M059J (cell line): ENCODE data around the gene MTA2. TPM values are rescaled to one million over a fixed set of nuclear protein-coding genes. Genes with fewer than 3 reads are reported as not detected.
"Not testable (repeated sequence)": the region's sequence is repeated elsewhere in the genome, so short reads cannot be mapped to it uniquely, and the experiment has no call there.

Experiments used
- DNase-seq: peaks from one replicate; pipeline ENCODE4 v3.0.0-alpha.2; 2012; ENCODE audit warnings: low read depth
- total RNA-seq: library from RNA; depleted of rRNA; stranded (reverse); fragments of >200 nt; shearing (Covaris generic); gene quantifications from 2 replicates; pipeline ENCODE4 v1.2.3, GENCODE V29; 2014; rRNA removed

The MTA2 gene
- 104 and 148 TPM in 2 replicates for total RNA-seq

DNA sequence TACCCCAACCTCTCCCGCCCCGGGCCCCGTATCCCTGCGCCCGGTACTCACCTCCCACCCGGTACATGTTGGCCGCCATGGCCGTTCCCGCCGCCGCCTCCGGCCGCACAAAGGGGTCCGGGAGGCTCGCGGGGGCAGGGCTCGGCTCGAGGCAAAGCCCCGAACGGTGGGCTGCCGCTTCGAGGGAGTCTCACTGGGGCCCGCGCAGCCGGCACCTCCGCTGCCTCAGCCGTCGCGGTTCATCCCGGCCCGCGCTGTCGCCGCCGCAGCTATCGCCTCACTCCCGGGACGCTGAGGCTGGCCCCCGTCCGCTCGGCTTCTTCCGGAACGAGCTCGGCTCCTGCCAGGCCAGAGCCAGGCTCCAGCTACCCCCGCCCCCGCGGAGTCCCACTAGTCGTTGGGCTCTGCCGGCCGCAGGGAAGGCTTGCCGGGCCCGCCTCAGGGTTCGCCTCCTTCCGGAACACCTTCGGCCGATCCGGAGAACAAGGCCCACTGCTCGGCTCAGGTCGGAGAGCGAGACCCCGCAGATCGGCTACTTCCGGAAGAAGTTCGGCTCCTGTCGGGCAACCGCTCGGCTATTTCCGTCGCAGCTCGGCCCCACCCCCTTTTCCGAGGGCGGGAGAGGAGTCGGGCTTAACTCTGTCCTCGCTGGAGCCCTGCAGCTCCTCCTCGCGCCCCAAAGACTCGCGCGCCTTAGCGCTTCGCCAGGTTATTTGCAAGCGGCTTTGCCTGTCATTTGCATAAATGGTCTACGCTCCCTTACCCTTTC lies at the start of gene MTA2:
Gene MTA2, minus strand, starts transcription at position 494 of the 769 bp plus-strand sequence. Its CDS starts 415 bp downstream, at position 79.
- peak; percentile 97 for DNase-seq

DNA sequence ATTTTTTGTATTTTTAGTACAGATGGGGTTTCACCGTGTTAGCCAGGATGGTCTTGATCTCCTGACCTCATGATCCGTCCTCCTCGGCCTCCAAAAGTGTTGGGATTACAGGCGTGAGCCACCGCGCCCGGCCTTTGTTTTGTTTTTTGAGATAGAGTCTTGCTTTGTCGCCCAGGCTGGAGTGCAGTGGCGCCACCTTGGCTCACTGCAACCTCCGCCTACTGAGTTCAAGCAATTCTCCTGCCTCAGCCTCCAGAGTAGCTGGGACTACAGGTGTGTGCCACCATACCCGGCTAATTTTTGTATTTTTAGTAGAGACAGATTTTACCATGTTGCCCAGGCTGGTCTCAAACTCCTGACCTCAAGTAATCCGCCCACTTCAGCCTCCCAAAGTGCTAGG lies 48.6 kb upstream of the MTA2 start:
- DNase-seq = not testable (repeated sequence)

DNA sequence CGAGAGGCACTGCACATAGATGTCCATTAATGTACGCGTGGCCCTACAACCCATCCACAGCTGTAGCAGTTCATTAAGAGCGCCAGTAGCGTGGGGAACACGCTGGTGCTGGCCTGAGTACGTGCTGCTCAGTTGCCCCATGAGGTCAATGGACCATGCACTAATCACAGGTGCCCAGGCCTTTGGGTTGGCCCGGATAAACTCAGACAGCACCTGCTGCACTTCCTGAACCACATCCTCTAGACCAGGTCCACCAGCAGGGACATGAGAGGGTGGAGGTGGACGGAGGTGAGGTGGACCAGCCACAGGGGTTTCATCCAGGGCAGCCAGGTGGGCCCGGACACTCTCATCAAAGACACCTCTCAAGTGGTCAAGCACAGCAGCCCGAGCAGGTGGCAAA lies 47.8 kb upstream of the MTA2 start:
- no peak for DNase-seq

- no peak for DNase-seq
Measured at GRCh38 chr11:62648967-62649364, 47.3 kb upstream of the MTA2 start.

DNA sequence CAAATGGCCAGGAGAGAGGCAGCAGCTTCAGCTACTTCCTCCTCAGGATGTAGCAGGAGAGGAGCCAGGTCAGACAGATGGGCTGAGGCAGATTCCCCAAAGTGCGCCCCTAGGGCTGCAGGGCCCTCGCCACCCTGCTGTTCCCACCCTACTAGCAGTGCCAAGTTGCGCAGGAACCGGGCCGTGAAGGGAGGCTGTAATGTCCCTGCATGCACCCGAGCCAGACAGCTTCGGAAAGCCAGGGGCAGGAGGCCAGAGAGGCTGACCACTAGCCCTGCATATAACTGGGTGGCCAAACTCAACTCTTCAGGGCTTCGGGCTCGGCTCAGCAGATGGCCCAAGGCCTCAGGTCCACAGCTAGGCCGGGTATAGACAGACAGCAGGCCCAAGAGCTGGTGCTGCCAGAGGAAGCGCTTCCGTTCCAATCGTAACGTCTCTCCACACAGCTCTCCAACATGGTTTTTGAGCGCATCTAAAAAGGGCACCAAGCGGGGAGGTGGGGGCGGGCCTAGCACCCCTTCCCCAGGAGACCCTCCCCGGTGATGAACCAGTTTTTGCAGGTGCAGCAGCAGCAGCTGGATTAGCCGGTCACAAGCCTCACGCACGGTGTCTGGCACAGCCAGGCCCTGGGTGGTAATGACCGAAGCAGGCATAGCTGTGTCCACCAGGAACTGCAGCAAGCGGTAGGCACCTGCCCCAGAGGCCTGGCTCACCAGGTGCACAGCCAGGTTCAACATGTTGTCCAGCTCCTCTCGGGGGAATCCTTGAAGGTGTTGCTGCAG lies 46.7 kb upstream of the MTA2 start:
- no peak for DNase-seq

GRCh38 chr11:62647609-62648005 lies 45.9 kb upstream of the MTA2 start:
- DNase-seq = peak; percentile 32

DNA sequence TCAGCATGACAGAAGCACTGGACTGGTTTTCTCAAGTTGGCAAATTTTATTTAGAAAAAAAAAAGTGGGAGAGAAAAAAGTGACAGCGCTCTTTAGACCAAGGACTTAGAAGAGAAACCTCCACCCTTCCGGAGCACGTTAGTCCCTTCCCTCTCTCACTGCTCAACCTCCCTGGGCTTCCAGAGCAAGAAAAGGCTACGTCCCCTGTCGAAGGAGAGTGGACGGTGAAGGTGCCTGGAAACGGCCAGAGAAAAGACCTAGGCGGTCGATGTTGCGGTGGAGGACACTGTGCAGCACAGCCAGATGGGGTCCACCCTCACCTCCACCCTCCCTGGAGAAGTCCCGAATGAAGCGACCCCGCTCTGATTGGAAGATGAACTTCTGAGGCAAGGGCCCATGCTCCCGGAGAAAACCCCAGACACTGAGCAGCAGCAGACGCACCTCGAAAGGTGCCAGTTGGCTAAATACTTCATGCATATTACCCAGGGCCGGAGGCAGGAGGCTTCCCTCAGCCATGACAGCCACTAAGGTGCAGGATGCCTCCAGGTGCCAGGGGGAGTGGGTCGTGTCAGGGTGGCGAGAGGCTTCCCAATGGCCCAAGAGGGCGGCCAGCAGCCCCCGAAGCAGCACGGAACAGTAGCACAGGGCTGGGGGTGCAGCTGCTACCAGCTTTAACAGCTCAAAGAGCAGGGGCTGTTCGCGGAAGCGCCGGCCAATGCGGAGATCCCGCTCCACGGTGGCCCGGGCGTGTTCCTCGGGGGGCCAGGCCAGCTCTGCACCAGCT lies 45.4 kb upstream of the MTA2 start:
- DNase-seq = no peak

DNA sequence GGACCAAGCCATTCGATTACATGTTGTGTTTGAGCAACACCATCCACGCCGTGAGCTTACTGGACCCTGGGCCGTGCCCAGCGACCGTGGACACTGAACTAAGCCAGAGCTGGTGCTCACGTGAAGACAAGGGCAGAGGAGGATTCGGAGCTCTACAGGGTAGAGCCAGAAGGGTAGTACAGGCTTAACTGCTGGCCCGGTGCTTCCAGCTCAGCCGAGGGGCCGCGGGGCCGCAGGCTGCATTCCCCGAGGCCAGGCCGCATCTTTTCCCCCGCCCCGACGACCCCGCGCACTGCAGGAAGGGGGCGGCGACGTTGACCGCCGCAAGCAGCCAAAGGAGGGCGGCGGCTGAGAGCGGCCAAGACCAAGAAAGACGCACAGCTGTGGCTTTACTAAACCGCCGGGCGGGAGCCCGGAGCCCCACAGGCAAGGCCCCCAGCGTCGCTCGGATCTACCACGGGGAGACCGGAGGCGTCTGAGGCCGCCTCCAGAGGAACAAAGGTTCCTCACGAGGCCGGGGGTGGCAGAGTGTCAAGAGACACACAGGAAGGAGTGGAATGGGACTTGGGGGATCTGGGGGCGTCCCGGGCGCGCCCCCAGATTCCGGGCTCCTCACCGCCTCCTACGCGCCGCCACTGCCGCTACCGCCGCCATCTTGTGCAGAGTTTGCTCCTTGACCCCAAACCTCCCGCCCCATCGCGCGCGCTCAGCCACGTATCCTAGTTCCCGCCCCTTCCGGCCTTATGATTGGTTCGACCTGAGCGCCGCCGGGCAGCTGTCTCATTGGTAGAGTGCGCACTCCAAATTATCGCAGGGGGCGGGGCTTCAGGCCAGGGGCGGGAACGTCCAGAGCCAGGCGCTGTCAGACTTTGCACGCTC lies 44.5 kb upstream of the MTA2 start, which contains the start of gene GANAB:
Gene GANAB, minus strand, starts transcription at position 668 of the 879 bp plus-strand sequence. Its CDS starts 14 bp downstream, at position 654.
- DNase-seq = peak; percentile 98

DNA sequence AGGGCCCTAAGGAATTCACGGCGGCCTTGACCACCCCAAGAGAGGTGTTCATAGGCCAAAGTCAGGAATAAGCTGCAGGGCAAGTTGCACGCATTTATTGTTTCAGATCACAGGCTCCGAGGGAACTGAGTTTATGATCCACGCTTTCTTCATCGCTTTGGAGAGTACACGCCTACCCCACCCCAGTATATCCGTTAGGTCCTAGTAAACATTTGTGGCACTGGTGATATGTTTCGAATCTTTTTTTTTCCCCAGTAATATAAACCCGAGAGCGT lies 43.9 kb upstream of the MTA2 start:
- DNase-seq = no peak

- DNase-seq = no peak
Measured at GRCh38 chr11:62644220-62644619, 42.6 kb upstream of the MTA2 start.

DNA sequence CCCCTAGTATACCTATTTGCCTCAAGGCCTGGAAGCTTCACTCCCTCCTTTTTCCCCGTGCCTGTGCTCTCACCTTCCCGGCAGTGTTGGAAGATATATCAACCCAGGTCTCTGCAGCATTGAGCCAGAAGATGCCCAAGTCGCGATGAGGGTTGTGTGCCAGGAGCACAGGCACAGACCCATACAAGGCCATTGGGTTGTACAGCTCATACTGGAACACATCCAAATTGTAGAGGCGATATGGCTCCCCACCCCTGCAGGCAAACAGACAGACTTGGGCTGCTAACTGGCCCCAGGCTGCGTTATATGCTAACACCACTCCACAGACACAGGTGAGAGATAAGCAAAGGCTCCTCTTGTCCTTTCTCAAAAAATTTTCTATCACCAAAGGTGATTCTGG lies 30.8 kb upstream of the MTA2 start:
- DNase-seq = no peak

DNA sequence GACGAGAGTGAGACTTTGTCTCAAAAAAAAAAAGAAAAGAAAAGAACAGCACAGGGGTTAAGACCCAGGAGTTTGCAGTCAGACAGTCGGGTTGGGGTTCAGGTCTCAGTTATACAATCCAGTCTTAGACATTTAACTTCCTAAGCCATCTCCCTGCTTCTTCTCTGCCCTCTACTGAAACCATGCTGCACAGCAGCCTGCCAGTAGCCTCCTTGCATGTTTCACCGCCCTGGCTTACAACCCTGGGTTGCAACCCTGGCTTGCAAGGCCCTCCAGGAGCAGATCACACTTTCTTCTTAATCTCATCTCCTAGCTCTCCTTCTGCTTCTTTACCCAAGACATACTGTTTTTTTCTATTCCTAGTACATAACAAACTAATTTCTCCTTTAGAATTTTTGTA lies 26.0 kb upstream of the MTA2 start:
- no peak for DNase-seq

DNA sequence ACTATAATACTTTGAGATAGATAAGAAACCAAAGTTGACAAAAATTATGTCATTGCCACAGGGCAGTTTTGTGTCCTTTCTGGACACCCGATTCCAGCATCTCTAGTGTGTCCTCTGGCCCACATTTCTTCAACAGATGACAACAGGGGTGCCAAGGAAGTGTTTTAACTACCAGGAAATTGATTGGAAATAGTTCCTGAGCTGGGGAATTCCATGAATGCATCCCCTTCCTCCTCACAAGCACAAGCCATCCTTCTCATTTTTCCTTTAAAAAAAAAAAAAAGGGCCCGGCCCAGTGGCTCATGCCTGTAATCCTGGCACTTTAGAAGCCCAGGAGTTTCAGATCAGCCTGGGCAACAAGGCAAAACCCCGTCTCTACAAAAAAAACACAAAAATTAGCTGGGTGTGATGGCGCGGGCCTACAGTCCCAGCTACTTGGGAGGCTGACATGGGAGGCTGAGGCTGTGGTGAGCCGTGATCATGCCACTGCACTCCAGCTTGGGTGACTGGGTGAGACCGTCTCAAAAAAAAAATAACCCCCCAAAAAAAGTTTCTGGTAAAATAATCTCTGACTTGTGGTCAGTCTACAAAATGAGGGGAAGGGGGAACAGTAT lies 20.9 kb upstream of the MTA2 start:
- DNase-seq = no peak

- peak; percentile 98 for DNase-seq
Measured at GRCh38 chr11:62621567-62622470, 20.2 kb upstream of the MTA2 start, which contains the start of gene B3GAT3. Gene B3GAT3, minus strand, starts transcription at chr11:62621986. Its CDS starts 39 bp downstream, at chr11:62621947.

- DNase-seq = no peak
Measured at GRCh38 chr11:62621027-62621566, 19.4 kb upstream of the MTA2 start.

DNA sequence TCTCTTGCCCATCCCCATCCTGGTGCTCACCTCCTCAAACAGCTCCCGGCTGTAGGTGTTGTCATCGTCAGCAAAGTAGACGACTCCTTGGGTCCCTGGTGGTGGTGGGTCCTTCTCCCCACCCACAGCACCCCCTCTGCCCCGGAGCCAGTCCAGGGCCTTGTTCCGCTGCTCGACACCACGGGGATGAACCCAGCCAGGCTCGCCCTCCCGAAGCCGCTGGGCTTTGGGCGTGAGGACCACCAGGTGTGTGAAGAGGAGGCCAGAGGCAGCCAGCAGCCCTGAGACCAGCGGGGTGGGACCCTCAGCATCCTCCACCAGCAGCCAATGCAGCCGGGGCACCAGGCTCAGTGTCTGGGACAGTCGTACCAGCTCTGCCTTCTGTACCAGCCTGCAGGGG lies 15.3 kb upstream of the MTA2 start:
- not testable (repeated sequence) for DNase-seq

DNA sequence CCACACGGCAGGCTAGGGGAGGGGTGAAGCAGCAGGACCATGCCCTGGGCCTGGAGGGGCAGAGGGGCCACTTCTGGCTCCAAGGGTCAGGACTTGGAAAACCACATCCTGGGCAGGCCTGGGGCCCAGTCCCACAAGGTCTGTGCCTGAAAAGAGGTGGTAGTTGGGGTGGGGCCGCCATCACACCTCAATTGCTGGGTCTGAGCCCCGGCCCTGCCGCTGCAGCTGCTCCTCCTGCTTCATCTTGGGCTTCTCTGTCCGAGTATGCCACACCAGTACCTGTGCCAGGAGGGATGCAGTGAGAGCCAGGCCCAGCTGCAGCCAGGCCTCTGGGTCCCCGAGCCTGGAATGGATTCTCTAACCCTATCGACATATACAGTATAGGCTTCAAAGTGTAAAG lies 13.9 kb upstream of the MTA2 start:
- no peak for DNase-seq

- peak; percentile 60 for DNase-seq
Measured at GRCh38 chr11:62614275-62614674, 12.6 kb upstream of the MTA2 start.

DNA sequence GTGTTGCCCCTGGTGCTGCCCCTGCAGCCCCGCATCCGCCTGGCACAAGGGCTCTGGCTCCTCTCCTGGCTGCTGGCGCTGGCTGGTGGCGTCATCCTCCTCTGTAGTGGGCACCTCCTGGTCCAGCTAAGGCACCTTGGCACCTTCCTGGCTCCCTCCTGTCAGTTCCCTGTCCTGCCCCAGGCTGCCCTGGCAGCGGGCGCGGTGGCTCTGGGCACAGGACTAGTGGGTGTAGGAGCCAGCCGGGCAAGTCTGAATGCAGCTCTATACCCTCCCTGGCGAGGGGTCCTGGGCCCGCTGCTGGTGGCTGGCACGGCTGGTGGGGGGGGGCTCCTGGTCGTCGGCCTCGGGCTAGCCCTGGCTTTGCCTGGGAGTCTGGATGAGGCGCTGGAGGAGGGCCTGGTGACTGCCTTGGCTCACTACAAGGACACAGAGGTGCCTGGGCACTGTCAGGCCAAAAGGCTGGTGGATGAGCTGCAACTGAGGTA lies 11.7 kb upstream of the MTA2 start:
- DNase-seq = no peak
